ENCODE data around the gene MAP3K10. TPM values are rescaled to one million over a fixed set of nuclear protein-coding genes. Genes with fewer than 3 reads are reported as not detected.

The MAP3K10 gene
- total and polyA plus RNA-seq, 7 experiments from 2014 or later: 0.09 to 31.5 (median 22.5) TPM

- Histone ChIP-seq H3K27me3 (ENCODE audit: control insufficient read depth in 2 of 2, insufficient read depth in 2 of 2, low read length in 2 of 2) (no peaks in the 10 kb centered on the region), H3K27ac (ENCODE audit: low read depth, low read length) (no peak overlapping the region), H3K4me3 (ENCODE audit: low read length) (no peak overlapping the region), H3K36me3 (ENCODE audit: control insufficient read depth in 2 of 3, insufficient read depth in 3 of 3, low read length in 3 of 3) (peaks cover 0 to 89% (median 4%) of the 10 kb centered on the region in 3 experiments), H3K9me3 (ENCODE audit: control insufficient read depth in 2 of 3, low read length in 3 of 3) (no peaks in the 10 kb centered on the region), H3K4me1 (ENCODE audit: control insufficient read depth in 2 of 2, insufficient read depth in 2 of 2, low read length in 2 of 2) (no peaks in the 10 kb centered on the region)
- H3K27me3 Mint-ChIP-seq: no peaks in the 10 kb centered on the region
- ChIA-PET POLR2A (interaction anchor here (0.6 kb wide), 2 partner anchors 11 to 14 kb away, joined by 3 read pairs; no protein-coding TSS in a partner anchor), CTCF (no interaction called here)
- intact Hi-C loops (cut with micrococcal nuclease): no loop called here
- H3K4me3 Mint-ChIP-seq: no peak overlapping the region
- DNase-seq (peak in 1 of 9 donors; percentile 3), ATAC-seq (no peak)
- H3K27ac Mint-ChIP-seq: no peak overlapping the region
- H3K9me3 Mint-ChIP-seq: no peaks in the 10 kb centered on the region
- peaks cover 5 to 32% (median 8%) of the 10 kb centered on the region in 5 donors for H3K36me3 Mint-ChIP-seq
- H3K4me1 Mint-ChIP-seq: no peaks in the 10 kb centered on the region
Measured at GRCh38 chr19:40238775-40239174, 47.5 kb downstream of the MAP3K10 start.

DNA sequence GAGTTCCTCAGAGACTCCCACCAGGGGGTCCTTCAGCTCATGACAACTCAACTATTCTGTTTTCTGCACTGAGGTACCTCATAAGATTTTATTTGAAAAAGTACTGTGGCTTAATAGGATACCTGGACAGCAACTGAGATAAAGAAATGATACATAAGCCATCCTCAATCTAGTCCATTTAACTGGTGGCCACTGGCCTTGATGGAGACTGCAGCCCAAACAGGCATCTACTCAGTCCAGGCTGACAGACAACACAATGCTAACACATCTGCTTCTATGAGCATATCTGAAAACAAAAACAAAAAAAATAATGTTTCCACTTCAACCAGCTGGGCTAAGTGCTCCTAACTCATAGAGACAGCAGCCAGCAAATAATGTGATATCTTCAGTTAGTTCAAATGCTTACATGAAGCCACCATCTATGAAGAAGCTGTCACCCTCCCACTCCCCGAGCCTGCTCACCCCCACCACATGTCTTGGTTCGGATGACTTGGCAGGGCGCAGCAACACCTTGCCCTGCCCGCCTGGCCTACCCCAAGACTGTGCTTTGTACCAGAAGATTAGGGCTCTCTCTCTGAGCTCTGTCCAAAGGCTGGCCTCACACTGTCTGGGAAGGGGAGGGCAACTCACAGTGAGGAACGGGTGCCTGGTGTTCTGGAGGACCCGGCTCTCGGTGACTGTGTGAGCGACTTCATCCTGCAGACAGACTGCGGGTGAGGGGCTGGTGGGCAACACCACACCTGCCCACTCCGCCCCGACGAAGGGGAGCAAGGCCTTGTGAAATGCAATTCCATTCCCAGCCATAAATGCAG, 48.4 kb downstream of the MAP3K10 start:
- ATAC-seq: no peak

DNA sequence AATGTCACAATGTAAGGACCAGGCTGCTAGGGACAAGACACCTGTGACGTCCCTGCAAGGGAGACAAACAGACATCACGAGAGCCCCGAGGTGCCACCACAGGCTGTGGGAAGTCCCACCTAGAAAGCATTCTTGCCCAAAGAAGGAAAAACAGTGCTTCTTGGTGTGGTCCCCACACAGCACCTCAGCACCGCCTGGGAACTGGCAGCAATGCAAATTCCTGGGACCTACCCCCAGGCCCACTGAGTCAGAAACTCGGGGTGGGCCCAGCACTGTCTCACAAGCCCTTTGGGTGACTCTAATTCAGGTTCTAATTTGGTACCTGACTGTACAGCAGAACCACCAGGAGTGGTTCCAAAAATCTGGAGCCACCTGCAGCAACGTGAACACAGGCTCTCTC, 49.1 kb downstream of the MAP3K10 start:
- Mint-ChIP-seq H3K27me3 (no peaks in the 10 kb centered on the region), H3K9me3 (no peaks in the 10 kb centered on the region), H3K4me3 (no peak overlapping the region), H3K36me3 (peaks cover 5 to 32% (median 8%) of the 10 kb centered on the region in 5 donors), H3K4me1 (peaks cover 0 to 11% (median 0%) of the 10 kb centered on the region in 7 donors), H3K27ac (no peak overlapping the region)
- Histone ChIP-seq H3K4me1 (ENCODE audit: control insufficient read depth in 2 of 2, insufficient read depth in 2 of 2, low read length in 2 of 2) (no peaks in the 10 kb centered on the region), H3K9me3 (ENCODE audit: control insufficient read depth in 2 of 3, low read length in 3 of 3) (no peaks in the 10 kb centered on the region), H3K4me3 (ENCODE audit: low read length) (no peak overlapping the region), H3K27me3 (ENCODE audit: control insufficient read depth in 2 of 2, insufficient read depth in 2 of 2, low read length in 2 of 2) (no peaks in the 10 kb centered on the region), H3K27ac (ENCODE audit: low read depth, low read length) (no peak overlapping the region), H3K36me3 (ENCODE audit: control insufficient read depth in 2 of 3, insufficient read depth in 3 of 3, low read length in 3 of 3) (peaks cover 0 to 75% (median 4%) of the 10 kb centered on the region in 3 experiments)
- DNase-seq (peak in 1 of 9 donors; percentile 6), ATAC-seq (no peak)
- POLR2A ChIA-PET: no interaction called here
- intact Hi-C loops (cut with micrococcal nuclease): no loop called here
- CTCF ChIA-PET: no interaction called here

More for the DNA sequence above, 48.4 kb downstream of the MAP3K10 start:
- no peaks in the 10 kb centered on the region for H3K4me1 ChIP-seq (ENCODE audit: control insufficient read depth in 2 of 2, insufficient read depth in 2 of 2, low read length in 2 of 2)
- no peaks in the 10 kb centered on the region for H3K27me3 Mint-ChIP-seq
- no peak overlapping the region for H3K4me3 Mint-ChIP-seq
- intact Hi-C loops (cut with micrococcal nuclease): no loop called here
- no peak overlapping the region for H3K27ac ChIP-seq (ENCODE audit: low read depth, low read length)
- POLR2A ChIA-PET: interaction anchor here (0.6 kb wide), 2 partner anchors 11 to 13 kb away, joined by 3 read pairs; no protein-coding TSS in a partner anchor
- H3K9me3 ChIP-seq (ENCODE audit: control insufficient read depth in 2 of 3, low read length in 3 of 3): no peaks in the 10 kb centered on the region
- H3K27ac Mint-ChIP-seq: no peak overlapping the region
- H3K4me3 ChIP-seq (ENCODE audit: low read length): no peak overlapping the region
- H3K36me3 ChIP-seq (ENCODE audit: control insufficient read depth in 2 of 3, insufficient read depth in 3 of 3, low read length in 3 of 3): peaks cover 0 to 81% (median 4%) of the 10 kb centered on the region in 3 experiments
- H3K27me3 ChIP-seq (ENCODE audit: control insufficient read depth in 2 of 2, insufficient read depth in 2 of 2, low read length in 2 of 2): no peaks in the 10 kb centered on the region
- peaks cover 0 to 4% (median 0%) of the 10 kb centered on the region in 7 donors for H3K4me1 Mint-ChIP-seq
- peak in 1 of 9 donors; percentile 1 for DNase-seq
- no peaks in the 10 kb centered on the region for H3K9me3 Mint-ChIP-seq
- CTCF ChIA-PET: no interaction called here
- H3K36me3 Mint-ChIP-seq: peaks cover 5 to 32% (median 8%) of the 10 kb centered on the region in 5 donors

DNA sequence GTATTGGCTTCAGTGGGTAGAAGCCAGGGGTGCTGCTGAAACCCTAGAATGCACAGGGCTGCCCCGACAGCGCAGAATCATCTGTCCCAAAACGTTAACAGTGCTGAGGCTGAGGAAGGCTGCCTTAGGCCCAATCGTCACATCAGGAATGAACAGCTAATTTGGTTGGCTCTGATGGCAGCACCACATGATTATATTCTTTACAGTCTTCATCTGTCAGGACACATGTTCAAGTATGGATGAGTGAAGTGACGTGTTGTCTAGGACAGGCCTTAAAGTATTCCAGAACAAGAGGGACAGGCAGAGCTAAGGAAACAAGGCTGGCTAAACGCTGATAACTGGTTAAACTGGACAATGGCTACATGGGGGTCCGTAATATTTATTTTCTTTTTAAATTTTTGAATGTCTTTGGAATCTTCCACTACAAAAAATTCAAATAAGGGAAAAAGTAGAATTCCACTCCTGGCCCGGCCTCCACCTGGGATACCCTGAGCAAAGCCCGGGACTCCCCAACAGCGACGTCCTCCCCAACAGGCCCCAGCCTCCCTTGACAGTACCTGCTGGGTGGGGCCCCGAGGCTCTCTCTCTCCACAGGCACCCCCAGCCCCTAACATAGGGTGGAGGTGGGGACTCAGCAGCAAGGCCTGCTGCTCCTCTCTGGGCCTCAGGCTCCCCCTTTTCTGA, 50.0 kb downstream of the MAP3K10 start:
- Mint-ChIP-seq H3K4me1 (peaks cover 0 to 14% (median 2%) of the 10 kb centered on the region in 7 donors), H3K9me3 (no peaks in the 10 kb centered on the region), H3K27ac (no peak overlapping the region), H3K27me3 (no peaks in the 10 kb centered on the region), H3K36me3 (peaks cover 5 to 33% (median 8%) of the 10 kb centered on the region in 5 donors), H3K4me3 (no peak overlapping the region)
- no peak overlapping the region for H3K27ac ChIP-seq (ENCODE audit: low read depth, low read length)
- H3K4me1 ChIP-seq (ENCODE audit: control insufficient read depth in 2 of 2, insufficient read depth in 2 of 2, low read length in 2 of 2): no peaks in the 10 kb centered on the region
- ChIA-PET CTCF (no interaction called here), POLR2A (no interaction called here)
- no peak for ATAC-seq
- H3K36me3 ChIP-seq (ENCODE audit: control insufficient read depth in 2 of 3, insufficient read depth in 3 of 3, low read length in 3 of 3): peaks cover 0 to 70% (median 4%) of the 10 kb centered on the region in 3 experiments
- H3K27me3 ChIP-seq (ENCODE audit: control insufficient read depth in 2 of 2, insufficient read depth in 2 of 2, low read length in 2 of 2): no peaks in the 10 kb centered on the region
- DNase-seq: peak in 1 of 9 donors; percentile 2
- H3K9me3 ChIP-seq (ENCODE audit: control insufficient read depth in 2 of 3, low read length in 3 of 3): no peaks in the 10 kb centered on the region
- no peak overlapping the region for H3K4me3 ChIP-seq (ENCODE audit: low read length)
- intact Hi-C loops (cut with micrococcal nuclease): no loop called here

- Histone ChIP-seq H3K27ac (ENCODE audit: low read depth, low read length) (no peak overlapping the region), H3K36me3 (ENCODE audit: control insufficient read depth in 2 of 3, insufficient read depth in 3 of 3, low read length in 3 of 3) (peaks cover 0 to 64% (median 4%) of the 10 kb centered on the region in 3 experiments), H3K27me3 (ENCODE audit: control insufficient read depth in 2 of 2, insufficient read depth in 2 of 2, low read length in 2 of 2) (no peaks in the 10 kb centered on the region), H3K4me1 (ENCODE audit: control insufficient read depth in 2 of 2, insufficient read depth in 2 of 2, low read length in 2 of 2) (no peaks in the 10 kb centered on the region), H3K4me3 (ENCODE audit: low read length) (no peak overlapping the region), H3K9me3 (ENCODE audit: control insufficient read depth in 2 of 3, low read length in 3 of 3) (no peaks in the 10 kb centered on the region)
- H3K27me3 Mint-ChIP-seq: no peaks in the 10 kb centered on the region
- no peak overlapping the region for H3K27ac Mint-ChIP-seq
- POLR2A ChIA-PET: no interaction called here
- H3K36me3 Mint-ChIP-seq: peaks cover 2 to 32% (median 7%) of the 10 kb centered on the region in 5 donors
- DNase-seq: peak in 1 of 9 donors; percentile 5
- peaks cover 0 to 17% (median 5%) of the 10 kb centered on the region in 7 donors for H3K4me1 Mint-ChIP-seq
- intact Hi-C loops (cut with micrococcal nuclease): no loop called here
- no peak for ATAC-seq
- H3K4me3 Mint-ChIP-seq: no peak overlapping the region
- no peaks in the 10 kb centered on the region for H3K9me3 Mint-ChIP-seq
- CTCF ChIA-PET: no interaction called here
Measured at GRCh38 chr19:40241809-40242384, 50.7 kb downstream of the MAP3K10 start.

DNA sequence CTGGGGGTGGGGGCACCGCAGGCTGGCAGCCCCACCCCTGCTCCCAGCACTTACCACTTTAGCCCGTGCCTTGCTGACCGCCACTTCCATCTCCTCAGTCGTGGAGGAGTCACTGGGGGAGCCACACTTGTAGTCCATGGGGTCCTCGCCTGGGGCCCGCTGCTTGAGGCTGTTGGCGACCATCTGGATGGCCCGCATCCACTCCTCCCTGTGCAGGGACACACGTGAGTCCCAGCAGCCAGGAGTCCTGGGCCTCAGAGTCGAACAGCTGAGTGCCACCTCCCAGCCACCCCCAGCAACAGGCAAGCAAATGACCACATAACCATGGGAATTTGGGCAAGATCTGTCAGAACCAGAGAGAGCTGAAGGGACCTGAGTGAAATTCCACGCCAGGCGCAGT, 51.3 kb downstream of the MAP3K10 start:
- no peaks in the 10 kb centered on the region for H3K9me3 ChIP-seq (ENCODE audit: control insufficient read depth in 2 of 3, low read length in 3 of 3)
- ATAC-seq (no peak), DNase-seq (peak in 1 of 9 donors; percentile 6)
- H3K27ac Mint-ChIP-seq: no peak overlapping the region
- peaks cover 0 to 62% (median 4%) of the 10 kb centered on the region in 3 experiments for H3K36me3 ChIP-seq (ENCODE audit: control insufficient read depth in 2 of 3, insufficient read depth in 3 of 3, low read length in 3 of 3)
- ChIA-PET CTCF (no interaction called here), POLR2A (no interaction called here)
- intact Hi-C loops (cut with micrococcal nuclease): no loop called here
- H3K4me3 ChIP-seq (ENCODE audit: low read length): no peak overlapping the region
- H3K4me1 ChIP-seq (ENCODE audit: control insufficient read depth in 2 of 2, insufficient read depth in 2 of 2, low read length in 2 of 2): no peaks in the 10 kb centered on the region
- H3K27ac ChIP-seq (ENCODE audit: low read depth, low read length): no peak overlapping the region
- no peaks in the 10 kb centered on the region for H3K27me3 Mint-ChIP-seq
- H3K4me3 Mint-ChIP-seq: no peak overlapping the region
- peaks cover 0 to 17% (median 5%) of the 10 kb centered on the region in 7 donors for H3K4me1 Mint-ChIP-seq
- H3K27me3 ChIP-seq (ENCODE audit: control insufficient read depth in 2 of 2, insufficient read depth in 2 of 2, low read length in 2 of 2): no peaks in the 10 kb centered on the region
- H3K9me3 Mint-ChIP-seq: no peaks in the 10 kb centered on the region
- peaks cover 0 to 29% (median 4%) of the 10 kb centered on the region in 5 donors for H3K36me3 Mint-ChIP-seq
